Measurements from ENCODE around the gene L3MBTL3. TPM values are rescaled to one million over a fixed set of nuclear protein-coding genes. Genes with fewer than 3 reads are reported as not detected.
"Not testable (repeated sequence)": the region's sequence is repeated elsewhere in the genome, so short reads cannot be mapped to it uniquely, and the experiment has no call there.

L3MBTL3 gene
- total RNA-seq, 1 donor: 16.8 TPM

GRCh38 chr6:130113201-130113710, 94.9 kb downstream of the L3MBTL3 start:
- no peak for DNase-seq (ENCODE audit: low read depth)
- no peak for TF ChIP-seq CTCF (IDR thresholded peaks at IDR 0.05; ENCODE audit: insufficient read depth, low read depth, low read length)
- no peak overlapping the region for H3K4me3 ChIP-seq (ENCODE audit: low read depth, low read length)

GRCh38 chr6:130115036-130115435, 96.7 kb downstream of the L3MBTL3 start:
- DNase-seq (ENCODE audit: low read depth): no peak
- TF ChIP-seq CTCF (IDR thresholded peaks at IDR 0.05; ENCODE audit: insufficient read depth, low read depth, low read length): no peak
- H3K4me3 ChIP-seq (ENCODE audit: low read depth, low read length): no peak overlapping the region

GRCh38 chr6:130116273-130116672, 97.9 kb downstream of the L3MBTL3 start:
- DNase-seq (ENCODE audit: low read depth): no peak
- TF ChIP-seq CTCF (IDR thresholded peaks at IDR 0.05; ENCODE audit: insufficient read depth, low read depth, low read length): no peak

GRCh38 chr6:130117187-130117701, 98.9 kb downstream of the L3MBTL3 start:
- not testable (repeated sequence) for H3K4me3 ChIP-seq (ENCODE audit: low read depth, low read length)

More at GRCh38 chr6:130116273-130116672, 97.9 kb downstream of the L3MBTL3 start:
- H3K4me3 ChIP-seq (ENCODE audit: low read depth, low read length): no peak overlapping the region

GRCh38 chr6:130118236-130118635, 99.9 kb downstream of the L3MBTL3 start:
- TF ChIP-seq CTCF (IDR thresholded peaks at IDR 0.05; ENCODE audit: insufficient read depth, low read depth, low read length): no peak
- no peak overlapping the region for H3K4me3 ChIP-seq (ENCODE audit: low read depth, low read length)
- no peak for DNase-seq (ENCODE audit: low read depth)

More at GRCh38 chr6:130117187-130117701, 98.9 kb downstream of the L3MBTL3 start:
- not testable (repeated sequence) for DNase-seq (ENCODE audit: low read depth)

GRCh38 chr6:130119211-130119610, 100.8 kb downstream of the L3MBTL3 start:
- no peak for DNase-seq (ENCODE audit: low read depth)
- no peak for TF ChIP-seq CTCF (IDR thresholded peaks at IDR 0.05; ENCODE audit: insufficient read depth, low read depth, low read length)

GRCh38 chr6:130120731-130121130, 102.3 kb downstream of the L3MBTL3 start:
- no peak for DNase-seq (ENCODE audit: low read depth)
- no peak for TF ChIP-seq CTCF (IDR thresholded peaks at IDR 0.05; ENCODE audit: insufficient read depth, low read depth, low read length)
- H3K4me3 ChIP-seq (ENCODE audit: low read depth, low read length): no peak overlapping the region

More at GRCh38 chr6:130119211-130119610, 100.8 kb downstream of the L3MBTL3 start:
- H3K4me3 ChIP-seq (ENCODE audit: low read depth, low read length): no peak overlapping the region

All from fibroblast of villous mesenchyme (primary cell).